HG03354 (cell line): ENCODE data around the gene IGSF22.

Experiments
- ATAC-seq: cut with Tn5 transposase; IDR thresholded peaks from one replicate; pipeline ENCODE4 v1.9.1; 2021; ENCODE audit warnings: mild to moderate bottlenecking; ENCODE audit not compliant: unreplicated experiment, poor library complexity, severe bottlenecking

Gene IGSF22

GRCh38 chr11:18748766-18749365 is 22.9 kb upstream of the IGSF22 start:
- ATAC-seq = no peak

- ATAC-seq = no peak
These were observed 19.3 kb upstream of the IGSF22 start for GRCh38 chr11:18745251-18745650.

GRCh38 chr11:18743900-18744514 is 18.0 kb upstream of the IGSF22 start:
- no peak for ATAC-seq

- ATAC-seq = no peak
These were observed 17.4 kb upstream of the IGSF22 start for GRCh38 chr11:18743365-18743764.

GRCh38 chr11:18741783-18742182 is 15.8 kb upstream of the IGSF22 start:
- no peak for ATAC-seq

- ATAC-seq = no peak
These were observed 13.7 kb upstream of the IGSF22 start for GRCh38 chr11:18739685-18740084.

- ATAC-seq = no peak
These were observed 11.7 kb upstream of the IGSF22 start for GRCh38 chr11:18737642-18738041.

- no peak for ATAC-seq
These were observed 10.7 kb upstream of the IGSF22 start for GRCh38 chr11:18736590-18737148.

GRCh38 chr11:18733202-18733601 is 7.2 kb upstream of the IGSF22 start:
- ATAC-seq = no peak

- no peak for ATAC-seq
These were observed 6.2 kb upstream of the IGSF22 start for GRCh38 chr11:18731949-18732821.

- ATAC-seq = no peak
These were observed 5.5 kb upstream of the IGSF22 start for GRCh38 chr11:18731441-18731840.

- ATAC-seq = no peak
These were observed 4.0 kb upstream of the IGSF22 start for GRCh38 chr11:18730020-18730419.

GRCh38 chr11:18729426-18729825 is 3.4 kb upstream of the IGSF22 start:
- ATAC-seq = no peak

- ATAC-seq = no peak
These were observed 2.7 kb upstream of the IGSF22 start for GRCh38 chr11:18728658-18729057.

- ATAC-seq = peak; percentile 66
These were observed 1.7 kb upstream of the IGSF22 start for GRCh38 chr11:18727479-18728236.

- no peak for ATAC-seq
These were observed 2.0 kb downstream of the IGSF22 start for GRCh38 chr11:18723991-18724390.

GRCh38 chr11:18722293-18722637 is 3.7 kb downstream of the IGSF22 start:
- peak; percentile 14 for ATAC-seq

- ATAC-seq = peak; percentile 77
These were observed 4.3 kb downstream of the IGSF22 start for GRCh38 chr11:18721561-18722292.

- peak; percentile 77 for ATAC-seq
These were observed 5.0 kb downstream of the IGSF22 start for GRCh38 chr11:18720808-18721560.
